IMR-90 (cell line): Measurements from ENCODE around the gene CEACAM16. TPM values are rescaled to one million over a fixed set of nuclear protein-coding genes. Genes with fewer than 3 reads are reported as not detected.

Source experiments
- ATAC-seq: fragments of 200-7000 bp; cut with Tn5 transposase; 2 replicates; pipeline ENCODE4 v1.9.1; 2020; ENCODE audit warnings: low read depth, mild to moderate bottlenecking, moderate library complexity
- BruUV-seq: library from RNA; stranded (reverse); fragments of 400-500 nt; replicated peaks from 2 replicates; lab custom pipeline; 2021; lab: Mats Ljungman, UMichigan
- CTCF ChIA-PET: fragments of 300-600 bp; formaldehyde crosslinking; extraction: SDS; loops from one replicate; lab custom pipeline; 2021; ENCODE audit warnings: antibody characterized with exemption; lab: Yijun Ruan, JAX
- POLR2A ChIA-PET: fragments of 300-600 bp; sonication (Branson Sonifier 250); formaldehyde crosslinking; loops from one replicate; lab custom pipeline; 2022; ENCODE audit warnings: antibody characterized with exemption; ENCODE audit not compliant: unreplicated experiment; lab: Charles Lee
- DNase-seq: peaks from one replicate; pipeline ENCODE4 v3.0.0; 2013
- H2AFZ ChIP-seq: replicated peaks from 2 replicates; pipeline ENCODE3; 2013; ENCODE audit warnings: low read length, mild to moderate bottlenecking; ENCODE audit not compliant: poor library complexity
- H2AK5ac ChIP-seq: 2 replicates; pipeline ENCODE4 v1.6.1; 2013; ENCODE audit warnings: low read depth, low read length, inconsistent platforms
- H2AK9ac ChIP-seq: replicated peaks from 2 replicates; pipeline ENCODE3; 2013; ENCODE audit warnings: mild to moderate bottlenecking, low read depth, low read length, moderate library complexity; ENCODE audit not compliant: poor library complexity
- H2BK120ac ChIP-seq: 2 replicates; pipeline ENCODE4 v1.6.1; 2013; ENCODE audit warnings: low read depth, low read length, inconsistent platforms
- H2BK15ac ChIP-seq: 3 replicates; pipeline ENCODE4 v1.6.1; 2013; ENCODE audit warnings: low read depth, low read length, inconsistent platforms
- H2BK20ac ChIP-seq: 2 replicates; pipeline ENCODE4 v1.6.1; 2013; ENCODE audit warnings: low read depth, mild to moderate bottlenecking, inconsistent platforms, low read length, moderate library complexity
- H2BK5ac ChIP-seq: 2 replicates; pipeline ENCODE4 v1.6.1; 2013; ENCODE audit warnings: mild to moderate bottlenecking, low read depth, low read length, inconsistent platforms; ENCODE audit not compliant: poor library complexity, severe bottlenecking
- H3K14ac ChIP-seq: replicated peaks from 2 replicates; pipeline ENCODE4 v1.6.1; 2013; ENCODE audit warnings: low read depth, low read length, inconsistent platforms
- H3K18ac ChIP-seq: 2 replicates; pipeline ENCODE4 v1.6.1; 2013; ENCODE audit warnings: low read depth, low read length, control low read depth
- H3K23ac ChIP-seq: 2 replicates; pipeline ENCODE4 v1.6.1; 2013; ENCODE audit warnings: low read depth, low read length, inconsistent platforms
- H3K27ac ChIP-seq: 2 replicates; pipeline ENCODE4 v1.5.1; 2013; ENCODE audit warnings: mild to moderate bottlenecking, control low read depth, low read length; ENCODE audit not compliant: insufficient read depth
- H3K27me3 ChIP-seq: 2 replicates; pipeline ENCODE4 v1.6.1; 2013; ENCODE audit warnings: low read length; ENCODE audit not compliant: control insufficient read depth, insufficient read depth
- H3K36me3 ChIP-seq: 2 replicates; pipeline ENCODE4 v1.6.1; 2013; ENCODE audit warnings: low read length, mixed read lengths; ENCODE audit not compliant: control insufficient read depth, insufficient read depth
- H3K4ac ChIP-seq: 2 replicates; pipeline ENCODE4 v1.6.1; 2013; ENCODE audit warnings: low read depth, low read length, inconsistent platforms
- H3K4me1 ChIP-seq: 2 replicates; pipeline ENCODE4 v1.6.1; 2013; ENCODE audit warnings: low read length, mixed read lengths; ENCODE audit not compliant: control insufficient read depth, insufficient read depth
- H3K4me2 ChIP-seq: 2 replicates; pipeline ENCODE4 v1.6.1; 2013; ENCODE audit warnings: low read depth, mild to moderate bottlenecking, control low read depth, low read length, moderate library complexity
- H3K4me3 ChIP-seq: 2 replicates; pipeline ENCODE4 v1.5.1; 2013; ENCODE audit warnings: low read depth, mild to moderate bottlenecking, control low read depth, low read length, moderate library complexity; ENCODE audit not compliant: insufficient read depth
- H3K56ac ChIP-seq: 2 replicates; pipeline ENCODE4 v1.6.1; 2013; ENCODE audit warnings: low read length, inconsistent platforms; ENCODE audit not compliant: insufficient read depth; ENCODE audit errors: extremely low read depth
- H3K79me1 ChIP-seq, 2 experiments: 2 replicates each; pipeline ENCODE4 v1.6.1; 2013; ENCODE audit warnings: low read length in 2 of 2, inconsistent platforms in 1 of 2, low read depth in 1 of 2
- H3K9ac ChIP-seq: 2 replicates; pipeline ENCODE4 v1.6.1; 2013; ENCODE audit warnings: low read depth, low read length, control low read depth
- H3K9me1 ChIP-seq: 2 replicates; pipeline ENCODE4 v1.6.1; 2013; ENCODE audit warnings: low read length, inconsistent platforms; ENCODE audit not compliant: insufficient read depth
- H3K9me3 ChIP-seq: 2 replicates; pipeline ENCODE4 v1.6.1; 2013; ENCODE audit warnings: low read length; ENCODE audit not compliant: control insufficient read depth, insufficient read depth
- H4K20me1 ChIP-seq: 2 replicates; pipeline ENCODE4 v1.6.1; 2013; ENCODE audit warnings: low read length, inconsistent platforms; ENCODE audit not compliant: insufficient read depth
- H4K5ac ChIP-seq: 2 replicates; pipeline ENCODE4 v1.6.1; 2013; ENCODE audit warnings: mild to moderate bottlenecking, low read depth, low read length, control low read depth
- H4K8ac ChIP-seq, 2 experiments: 2 replicates each; pipeline ENCODE4 v1.6.1; 2013; ENCODE audit warnings: low read depth in 2 of 2, low read length in 2 of 2, control low read depth in 1 of 2, inconsistent platforms in 1 of 2
- H4K91ac ChIP-seq: 2 replicates; pipeline ENCODE4 v1.6.1; 2013; ENCODE audit warnings: low read depth, low read length, inconsistent platforms; ENCODE audit not compliant: insufficient read depth
- CEBPB ChIP-seq: IDR thresholded peaks from 2 replicates; pipeline ENCODE4 v1.6.1; 2012; ENCODE audit warnings: low read depth, low read length, improper control_type of control experiment
- WGBS, 2 experiments: methylation state at CpG; one replicate each; pipeline versions ENCODE4 v1.1.5 to v1.1.7; 2013; ENCODE audit warnings: missing lambda C conversion rate in 2 of 2; ENCODE audit not compliant: insufficient read length in 1 of 2; ENCODE audit errors: extremely low coverage in 2 of 2; 5-methylcytosine and 5-hydroxymethylcytosine counted together
- dilution Hi-C: fragments of 300-500 bp; cut with HindIII; formaldehyde crosslinking; loops from one replicate; pipeline ENCODE4 v1.14.3; 2018; ENCODE audit warnings: low sequenced_read_pairs; ENCODE audit not compliant: unreplicated experiment
- in situ Hi-C: fragments of 300-500 bp; cut with MboI; formaldehyde crosslinking; loops from 3 replicates; pipeline ENCODE4 v1.14.3; 2019; ENCODE audit warnings: low sequenced_read_pairs, inconsistent platforms, mixed read lengths
- intact Hi-C: fragments of 100-400 bp; cut with micrococcal nuclease; formaldehyde crosslinking; loops from 2 replicates; pipeline ENCODE4 v1.10.0; 2022
- polyA plus RNA-seq, 3 experiments: library from polyadenylated mRNA; depleted of rRNA; stranded (reverse); fragments of >200 nt; gene quantifications; 2 replicates each; pipeline ENCODE4 v1.2.3, GENCODE V29; 2012; ENCODE audit warnings: low replicate concordance in 1 of 3
- total RNA-seq: library from RNA; depleted of rRNA; stranded (reverse); fragments of >200 nt; gene quantifications from 2 replicates; pipeline ENCODE4 v1.2.3, GENCODE V29; 2012

Gene CEACAM16
- total and polyA plus RNA-seq, 2 of the 4 experiments (the other 2 are of a cell fraction): not detected

- Histone ChIP-seq H2AK5ac (peak overlapping the region; percentile 85), H3K79me1 (peaks cover 15 to 50% of the 10 kb centered on the region in 2 experiments; a peak in 3 of 4 replicates), H3K27ac (peak overlapping the region; percentile 96), H3K36me3 (peaks cover 23% of the 10 kb centered on the region), H3K27me3 (no peaks in the 10 kb centered on the region), H2BK5ac (peak overlapping the region; percentile 91), H4K20me1 (peaks cover 29% of the 10 kb centered on the region), H2BK20ac (peak overlapping the region; percentile 17; the same call in 1 of the 2 replicates), H2AFZ (no peak overlapping the region), H3K4ac (peak overlapping the region; percentile 88), H2BK120ac (peak overlapping the region; percentile 68; the same call in 1 of the 2 replicates), H3K23ac (peak overlapping the region; percentile 82), H3K9me3 (no peaks in the 10 kb centered on the region), H3K56ac (peak overlapping the region; percentile 93), H3K9ac (peak overlapping the region; percentile 99), H3K9me1 (peaks cover 15% of the 10 kb centered on the region), H4K5ac (peak overlapping the region; percentile 36), H3K4me1 (peaks cover 32% of the 10 kb centered on the region), H4K91ac (peak overlapping the region; percentile 82), H3K4me2 (peak overlapping the region; percentile 83), H3K4me3 (peak overlapping the region; percentile 92), H3K14ac (peak overlapping the region; percentile 97), H3K18ac (peak overlapping the region; percentile 81), H4K8ac (peak overlapping the region; percentile 35 to 81), H2BK15ac (peak overlapping the region; percentile 22; the same call in 1 of the 3 replicates), H2AK9ac (peak overlapping the region; percentile 95)
- intact Hi-C loops (no loop called here), dilution Hi-C loops (no loop called here), in situ Hi-C loops (no loop called here)
- ChIA-PET CTCF (interaction anchor here (1.6 kb wide), 1 partner anchor 25 kb away, joined by 8 read pairs; no protein-coding TSS in a partner anchor), POLR2A (no interaction called here)
- no TSS peak for BruUV-seq
- 50% methylated on average over 1 of the region's 1 CpG; no CpG with 5 or more reads in 1 of the 2 experiments for WGBS, 2 experiments
- TF ChIP-seq CEBPB: no peak
- no peak for ATAC-seq
- DNase-seq: no peak
Observed at GRCh38 chr19:44749292-44749691, 50.3 kb downstream of the CEACAM16 start.
